H9 (cell line): ENCODE measurements around the gene NOTUM. TPM values are rescaled to one million over a fixed set of nuclear protein-coding genes. Genes with fewer than 3 reads are reported as not detected.

Experiments used
- DNase-seq: peaks from one replicate; pipeline ENCODE4 v3.0.0-alpha.2; 2017
- H2AFZ ChIP-seq: one replicate; pipeline ENCODE4 v1.6.1; 2013; ENCODE audit warnings: mild to moderate bottlenecking, low read length, control low read depth, moderate library complexity
- H2AK5ac ChIP-seq: 2 replicates; pipeline ENCODE4 v1.6.1; 2013; ENCODE audit warnings: low read length, control low read depth, mixed read lengths; ENCODE audit not compliant: insufficient read length
- H2BK120ac ChIP-seq: one replicate; pipeline ENCODE4 v1.6.1; 2013; ENCODE audit warnings: low read depth, mild to moderate bottlenecking, low read length, control low read depth, inconsistent platforms; ENCODE audit not compliant: poor library complexity, severe bottlenecking
- H2BK12ac ChIP-seq: 2 replicates; pipeline ENCODE4 v1.6.1; 2013; ENCODE audit warnings: low read length, control low read depth, mixed read lengths, low read depth; ENCODE audit not compliant: insufficient read length
- H2BK15ac ChIP-seq: 2 replicates; pipeline ENCODE4 v1.6.1; 2013; ENCODE audit warnings: low read depth, low read length, control low read depth
- H2BK20ac ChIP-seq: one replicate; pipeline ENCODE4 v1.6.1; 2013; ENCODE audit warnings: low read depth, mild to moderate bottlenecking, low read length, control low read depth, inconsistent platforms; ENCODE audit not compliant: poor library complexity, severe bottlenecking
- H2BK5ac ChIP-seq: 2 replicates; pipeline ENCODE4 v1.6.1; 2013; ENCODE audit warnings: low read length, control low read depth, mixed read lengths; ENCODE audit not compliant: insufficient read length
- H3K14ac ChIP-seq: 2 replicates; pipeline ENCODE4 v1.6.1; 2013; ENCODE audit warnings: low read length, control low read depth; ENCODE audit not compliant: insufficient read depth
- H3K18ac ChIP-seq: 2 replicates; pipeline ENCODE4 v1.6.1; 2013; ENCODE audit warnings: low read depth, mild to moderate bottlenecking, mixed read lengths, low read length, control low read depth; ENCODE audit not compliant: insufficient read length
- H3K23ac ChIP-seq: 2 replicates; pipeline ENCODE4 v1.6.1; 2013; ENCODE audit warnings: low read length, control low read depth, mixed read lengths, low read depth; ENCODE audit not compliant: insufficient read length
- H3K23me2 ChIP-seq: 2 replicates; pipeline ENCODE4 v1.6.1; 2013; ENCODE audit warnings: low read depth, mild to moderate bottlenecking, mixed read lengths, low read length, control low read depth; ENCODE audit not compliant: insufficient read length, poor library complexity, severe bottlenecking
- H3K27ac ChIP-seq: 2 replicates; pipeline ENCODE4 v1.5.1; 2013; ENCODE audit warnings: low read length, control low read depth, mixed read lengths, low read depth; ENCODE audit not compliant: insufficient read length
- H3K27me3 ChIP-seq: 2 replicates; pipeline ENCODE4 v1.6.1; 2013; ENCODE audit warnings: low read length, control low read depth, inconsistent platforms; ENCODE audit not compliant: insufficient read depth
- H3K4ac ChIP-seq: 2 replicates; pipeline ENCODE4 v1.6.1; 2013; ENCODE audit warnings: low read depth, mild to moderate bottlenecking, control low read depth, inconsistent platforms, low read length, moderate library complexity
- H3K4me1 ChIP-seq: 2 replicates; pipeline ENCODE4 v1.6.1; 2013; ENCODE audit warnings: low read length, control low read depth, inconsistent platforms; ENCODE audit not compliant: insufficient read depth
- H3K4me2 ChIP-seq: 2 replicates; pipeline ENCODE4 v1.6.1; 2013; ENCODE audit warnings: low read length, control low read depth, mixed read lengths; ENCODE audit not compliant: insufficient read length, insufficient read depth
- H3K56ac ChIP-seq: 2 replicates; pipeline ENCODE4 v1.6.1; 2013; ENCODE audit warnings: low read depth, mild to moderate bottlenecking, mixed read lengths, low read length, control low read depth; ENCODE audit not compliant: insufficient read length
- H3K79me1 ChIP-seq: 2 replicates; pipeline ENCODE4 v1.6.1; 2013; ENCODE audit warnings: low read depth, mild to moderate bottlenecking, moderate library complexity, low read length, control low read depth, inconsistent platforms; ENCODE audit not compliant: insufficient read depth, poor library complexity, severe bottlenecking
- H3K79me2 ChIP-seq: 2 replicates; pipeline ENCODE4 v1.6.1; 2013; ENCODE audit warnings: low read length, control low read depth, inconsistent platforms; ENCODE audit not compliant: insufficient read depth
- H3K9ac ChIP-seq: 2 replicates; pipeline ENCODE4 v1.6.1; 2013; ENCODE audit warnings: low read length, control low read depth, mixed read lengths; ENCODE audit not compliant: insufficient read length; ENCODE audit errors: extremely low read depth
- H3K9me3 ChIP-seq: one replicate; pipeline ENCODE4 v1.6.1; 2013; ENCODE audit warnings: low read depth, low read length, inconsistent platforms; ENCODE audit not compliant: control insufficient read depth
- H3T11ph ChIP-seq: one replicate; pipeline ENCODE4 v1.6.1; 2013; ENCODE audit warnings: mild to moderate bottlenecking, low read length, control low read depth, inconsistent platforms
- H4K20me1 ChIP-seq: one replicate; pipeline ENCODE4 v1.6.1; 2013; ENCODE audit not compliant: control insufficient read depth, insufficient read length, insufficient read depth
- H4K5ac ChIP-seq: 2 replicates; pipeline ENCODE4 v1.6.1; 2013; ENCODE audit warnings: low read depth, mild to moderate bottlenecking, mixed read lengths, low read length, control low read depth; ENCODE audit not compliant: insufficient read length
- H4K8ac ChIP-seq: replicated peaks from 2 replicates; pipeline ENCODE4 v1.6.1; 2013; ENCODE audit warnings: low read length, control low read depth, mixed read lengths, low read depth; ENCODE audit not compliant: insufficient read length
- H4K91ac ChIP-seq: 2 replicates; pipeline ENCODE4 v1.6.1; 2013; ENCODE audit warnings: low read depth, mild to moderate bottlenecking, moderate library complexity, mixed read lengths, low read length, control low read depth; ENCODE audit not compliant: insufficient read length
- H3K27ac Mint-ChIP-seq, 3 experiments: 2 replicates in 2 of 3; 3 replicates in 1 of 3; pipeline ENCODE4 v1.8.0; 2020 to 2021; ENCODE audit warnings: mixed read lengths in 3 of 3, mild to moderate bottlenecking in 1 of 3, moderate library complexity in 1 of 3
- H3K27me3 Mint-ChIP-seq: 2 replicates; pipeline ENCODE4 v1.8.0; 2021; ENCODE audit warnings: low read depth, mild to moderate bottlenecking, moderate library complexity, mixed read lengths
- H3K36me3 Mint-ChIP-seq, 3 experiments: 2 replicates in 2 of 3; 3 replicates in 1 of 3; pipeline ENCODE4 v1.8.0; 2020 to 2021; ENCODE audit warnings: low read depth in 3 of 3, mixed read lengths in 3 of 3; ENCODE audit not compliant: insufficient read depth in 1 of 3
- H3K4me1 Mint-ChIP-seq, 2 experiments: 2 replicates each; pipeline ENCODE4 v1.8.0; 2020; ENCODE audit warnings: mixed read lengths in 2 of 2
- H3K4me3 Mint-ChIP-seq, 2 experiments: 2 replicates in 1 of 2; 3 replicates in 1 of 2; pipeline ENCODE4 v1.8.0; 2020 to 2021; ENCODE audit warnings: mild to moderate bottlenecking in 2 of 2, mixed read lengths in 2 of 2, moderate library complexity in 1 of 2
- H3K9me3 Mint-ChIP-seq, 2 experiments: 2 replicates in 1 of 2; 3 replicates in 1 of 2; pipeline ENCODE4 v1.8.0; 2020; ENCODE audit warnings: mild to moderate bottlenecking in 2 of 2, mixed read lengths in 2 of 2, moderate library complexity in 1 of 2
- CTCF ChIP-seq: fragments of 200-600 bp; sonication (generic); conservative IDR thresholded peaks from 3 replicates; pipeline ENCODE4 v1.8.0; 2021; ENCODE audit warnings: antibody characterized with exemption, mild to moderate bottlenecking
- WGBS: extraction: QIAGEN DNeasy Blood & Tissue Kit; methylation state at CpG from one replicate; pipeline ENCODE4 v1.1.7; 2013; ENCODE audit warnings: missing lambda C conversion rate, low lambda C conversion rate, mixed read lengths; ENCODE audit not compliant: insufficient read length; ENCODE audit errors: extremely low coverage; 5-methylcytosine and 5-hydroxymethylcytosine counted together
- total RNA-seq: library from RNA; stranded (reverse); gene quantifications from 2 replicates; pipeline ENCODE4 v1.2.1, GENCODE V29; 2021

NOTUM gene
- total RNA-seq, 1 experiment from 2014 or later, result 2.1 TPM

- Histone ChIP-seq H2AK5ac (no peak overlapping the region), H3K56ac (no peak overlapping the region), H4K8ac (no peak overlapping the region), H3K14ac (no peak overlapping the region; the same call in 1 of the 2 replicates), H3K9ac (no peak overlapping the region), H3K18ac (no peak overlapping the region), H4K5ac (no peak overlapping the region), H3K79me2 (no peaks in the 10 kb centered on the region), H2BK20ac (no peak overlapping the region), H2AFZ (no peak overlapping the region), H3K23ac (no peak overlapping the region), H3K9me3 (no peaks in the 10 kb centered on the region), H4K20me1 (no peaks in the 10 kb centered on the region), H3K79me1 (no peaks in the 10 kb centered on the region), H3K23me2 (no peaks in the 10 kb centered on the region), H2BK120ac (no peak overlapping the region), H2BK12ac (no peak overlapping the region), H2BK15ac (no peak overlapping the region), H3K27ac (no peak overlapping the region), H3K27me3 (no peaks in the 10 kb centered on the region), H3K4ac (no peak overlapping the region), H3T11ph (no peak overlapping the region), H3K4me2 (no peak overlapping the region), H3K4me1 (no peaks in the 10 kb centered on the region; the same call in 1 of the 2 replicates), H2BK5ac (no peak overlapping the region), H4K91ac (no peak overlapping the region)
- Mint-ChIP-seq H3K36me3 (peaks cover 0 to 13% (median 13%) of the 10 kb centered on the region in 3 experiments; a peak in 6 of 7 replicates), H3K9me3 (no peaks in the 10 kb centered on the region), H3K4me3 (no peak overlapping the region), H3K27ac (no peak overlapping the region), H3K27me3 (no peaks in the 10 kb centered on the region), H3K4me1 (peaks cover 21 to 37% of the 10 kb centered on the region in 2 experiments)
- WGBS, result no CpG with 5 or more reads among the region's 39 CpGs
- DNase-seq, result no peak
- no peak for TF ChIP-seq CTCF
Observed at GRCh38 chr17:81994593-81995462, 33.8 kb upstream of the NOTUM start.
